GM23338 (cell line): Measurements from ENCODE around the gene P2RX4. TPM values are rescaled to one million over a fixed set of nuclear protein-coding genes. Genes with fewer than 3 reads are reported as not detected.

ENCODE experiments used
- ATAC-seq: fragments of 200-7000 bp; cut with Tn5 transposase; 3 replicates; pipeline ENCODE4 v1.9.1; 2020
- DNase-seq: peaks from one replicate; pipeline ENCODE4 v3.0.0-alpha.2; 2015; ENCODE audit warnings: low spot score
- H2AFZ ChIP-seq: fragments of 200-600 bp; sonication (generic); 2 replicates; pipeline ENCODE4 v1.8.0; 2016; ENCODE audit warnings: antibody characterized with exemption, mild to moderate bottlenecking, moderate library complexity
- H3F3A ChIP-seq: fragments of 200-600 bp; sonication (generic); replicated peaks from 2 replicates; pipeline ENCODE4 v1.8.0; 2017; ENCODE audit warnings: antibody characterized with exemption, mixed run types, low read depth
- H3K27ac ChIP-seq: fragments of 200-600 bp; sonication (generic); 2 replicates; pipeline ENCODE4 v1.6.1; 2016; ENCODE audit warnings: low read depth
- H3K27me3 ChIP-seq: fragments of 200-600 bp; sonication (generic); 2 replicates; pipeline ENCODE4 v1.8.0; 2016; ENCODE audit warnings: mild to moderate bottlenecking, mixed run types, moderate library complexity; ENCODE audit not compliant: insufficient read depth
- H3K36me3 ChIP-seq: fragments of 200-600 bp; sonication (generic); 2 replicates; pipeline ENCODE4 v1.8.0; 2016; ENCODE audit warnings: mild to moderate bottlenecking; ENCODE audit not compliant: insufficient read depth
- H3K4me1 ChIP-seq: fragments of 200-600 bp; sonication (generic); 2 replicates; pipeline ENCODE4 v1.8.0; 2016; ENCODE audit warnings: mild to moderate bottlenecking, moderate library complexity; ENCODE audit not compliant: insufficient read depth
- H3K4me2 ChIP-seq: fragments of 200-600 bp; sonication (generic); 2 replicates; pipeline ENCODE4 v1.7.1; 2017; ENCODE audit warnings: mixed run types
- H3K4me3 ChIP-seq: fragments of 200-600 bp; sonication (generic); 2 replicates; pipeline ENCODE4 v1.6.1; 2016; ENCODE audit warnings: mixed run types
- H3K79me2 ChIP-seq: fragments of 200-600 bp; sonication (generic); replicated peaks from 2 replicates; pipeline ENCODE4 v1.8.0; 2017; ENCODE audit warnings: mild to moderate bottlenecking; ENCODE audit not compliant: insufficient read depth
- H3K9me2 ChIP-seq: fragments of 200-600 bp; sonication (generic); 2 replicates; pipeline ENCODE4 v1.8.0; 2017; ENCODE audit not compliant: insufficient read depth
- H4K20me1 ChIP-seq: fragments of 200-600 bp; sonication (generic); replicated peaks from 2 replicates; pipeline ENCODE4 v1.8.0; 2017; ENCODE audit warnings: mild to moderate bottlenecking; ENCODE audit not compliant: insufficient read depth
- H3K27ac Mint-ChIP-seq: 2 replicates; pipeline ENCODE4 v1.8.0; 2020; ENCODE audit warnings: inconsistent platforms, mild to moderate bottlenecking, moderate library complexity, mixed read lengths
- H3K27me3 Mint-ChIP-seq: 3 replicates; pipeline ENCODE4 v1.8.0; 2022; ENCODE audit warnings: low read depth, mild to moderate bottlenecking, moderate library complexity, mixed read lengths, inconsistent platforms; ENCODE audit not compliant: insufficient read depth, poor library complexity
- H3K36me3 Mint-ChIP-seq: 3 replicates; pipeline ENCODE4 v1.8.0; 2021; ENCODE audit warnings: low read depth, mild to moderate bottlenecking, inconsistent platforms, moderate library complexity, mixed read lengths
- H3K4me1 Mint-ChIP-seq: 3 replicates; pipeline ENCODE4 v1.8.0; 2020; ENCODE audit warnings: mild to moderate bottlenecking, inconsistent platforms, mixed read lengths
- H3K4me3 Mint-ChIP-seq: 3 replicates; pipeline ENCODE4 v1.8.0; 2021; ENCODE audit warnings: moderate library complexity, mild to moderate bottlenecking, inconsistent platforms, mixed read lengths
- H3K9me3 Mint-ChIP-seq: 3 replicates; pipeline ENCODE4 v1.8.0; 2020; ENCODE audit warnings: moderate library complexity, mild to moderate bottlenecking, inconsistent platforms, mixed read lengths
- CREB1 ChIP-seq: fragments of 250-450 bp; sonication (Bioruptor Pico); IDR thresholded peaks from 2 replicates; pipeline ENCODE4 v1.5.0; 2020; ENCODE audit warnings: low read depth, mild to moderate bottlenecking, moderate library complexity
- CTCF ChIP-seq, 2 experiments: fragments of 200-600 bp in 1 of 2; sonication (generic) in 1 of 2; conservative IDR thresholded peaks; 2 replicates each; pipeline versions ENCODE4 v1.5.1 to v1.6.1; 2016 to 2017; ENCODE audit warnings: antibody characterized with exemption in 2 of 2, low read depth in 2 of 2, mild to moderate bottlenecking in 2 of 2, moderate library complexity in 1 of 2
- EZH2 ChIP-seq: fragments of 200-600 bp; sonication (generic); IDR thresholded peaks from one replicate; pipeline ENCODE4 v1.8.0; 2017; ENCODE audit warnings: antibody characterized with exemption, mild to moderate bottlenecking, low read depth; ENCODE audit not compliant: unreplicated experiment
- JUNB ChIP-seq: IDR thresholded peaks from one replicate; pipeline ENCODE4 v1.6.1; 2016; ENCODE audit warnings: antibody characterized with exemption; ENCODE audit not compliant: unreplicated experiment
- NANOG ChIP-seq: IDR thresholded peaks from 2 replicates; pipeline ENCODE4 v1.6.1; 2016; ENCODE audit warnings: antibody characterized with exemption, borderline replicate concordance
- POLR2AphosphoS5 ChIP-seq: IDR thresholded peaks from 2 replicates; pipeline ENCODE4 v1.6.1; 2016; ENCODE audit warnings: antibody characterized with exemption, low read depth
- REST ChIP-seq: IDR thresholded peaks from one replicate; pipeline ENCODE4 v1.6.1; 2018; ENCODE audit warnings: antibody characterized with exemption; ENCODE audit not compliant: unreplicated experiment
- ZNF114 ChIP-seq: fragments of 250-450 bp; sonication (Bioruptor Pico); IDR thresholded peaks from 2 replicates; pipeline ENCODE4 v1.5.0; 2020; ENCODE audit warnings: mild to moderate bottlenecking, moderate library complexity
- polyA plus RNA-seq: library from polyadenylated mRNA; unstranded; fragments of >200 nt; fragmentation: Nextera tagmentation; extraction: Ambion mirVana; gene quantifications from 2 replicates; pipeline ENCODE4 v1.2.1, GENCODE V29; 2016
- total RNA-seq: library from RNA; depleted of rRNA; stranded (reverse); fragments of >200 nt; shearing (Covaris generic); gene quantifications from 2 replicates; pipeline ENCODE4 v1.2.3, GENCODE V29; 2014

Gene P2RX4
- total and polyA plus RNA-seq, 2 experiments from 2014 or later, result 5.6 to 18.9 TPM

DNA sequence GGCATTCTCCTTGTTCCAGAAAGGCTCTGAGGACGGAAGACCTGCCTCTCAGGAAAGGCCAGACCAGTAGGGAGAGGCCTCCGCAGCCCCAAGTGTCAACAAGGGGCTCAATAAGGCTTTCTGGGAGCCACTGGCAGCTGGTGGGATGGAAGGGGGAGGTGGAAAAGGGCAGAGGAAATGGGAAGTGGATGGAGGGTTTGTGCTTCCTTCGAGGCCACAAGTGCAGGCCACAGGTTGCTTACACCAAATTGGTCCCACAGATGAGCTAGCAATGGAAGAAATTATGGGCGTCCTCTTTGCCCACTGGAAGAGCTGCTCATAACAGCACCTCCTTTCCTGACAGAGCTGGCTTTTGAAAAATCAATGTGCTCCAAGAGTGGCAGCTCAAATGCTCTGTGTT, 28.2 kb downstream of the P2RX4 start:
- H2AFZ ChIP-seq, result no peak overlapping the region
- peaks cover 17% of the 10 kb centered on the region; the same call in 1 of the 2 replicates for H3K4me1 ChIP-seq
- TF ChIP-seq POLR2AphosphoS5 (no peak), JUNB (no peak), CREB1 (no peak)
- Mint-ChIP-seq H3K27ac (no peak overlapping the region), H3K4me1 (peaks cover 41% of the 10 kb centered on the region), H3K36me3 (peaks cover 13% of the 10 kb centered on the region), H3K9me3 (no peaks in the 10 kb centered on the region), H3K4me3 (no peak overlapping the region), H3K27me3 (peaks cover 13% of the 10 kb centered on the region)
- H3K79me2 ChIP-seq, result no peaks in the 10 kb centered on the region
- ATAC-seq (no peak), DNase-seq (no peak)
- H3K4me3 ChIP-seq, result no peak overlapping the region
- H4K20me1 ChIP-seq, result no peaks in the 10 kb centered on the region; the same call in 1 of the 2 replicates
- no peak overlapping the region for H3K27ac ChIP-seq
- H3K9me2 ChIP-seq, result no peaks in the 10 kb centered on the region; the same call in 1 of the 2 replicates
- H3K4me2 ChIP-seq, result no peak overlapping the region
- no peaks in the 10 kb centered on the region for H3K27me3 ChIP-seq
- no peaks in the 10 kb centered on the region for H3K36me3 ChIP-seq
- H3F3A ChIP-seq, result no peaks in the 10 kb centered on the region

GRCh38 chr12:121238604-121239350, 28.8 kb downstream of the P2RX4 start:
- H3K79me2 ChIP-seq, result no peaks in the 10 kb centered on the region
- H3K36me3 Mint-ChIP-seq, result peaks cover 20% of the 10 kb centered on the region
- H3K36me3 ChIP-seq, result no peaks in the 10 kb centered on the region
- H3K9me2 ChIP-seq, result no peaks in the 10 kb centered on the region; the same call in 1 of the 2 replicates
- 0 out of 2 replicates have a peak overlapping the region, but pooled peaks have one; percentile 20 for H3K4me2 ChIP-seq
- no peaks in the 10 kb centered on the region; the same call in 1 of the 2 replicates for H4K20me1 ChIP-seq
- no peaks in the 10 kb centered on the region for H3K9me3 Mint-ChIP-seq
- H3K27ac ChIP-seq, result peak overlapping the region; percentile 56; the same call in 1 of the 2 replicates
- peak in 1 of 2 experiments; percentile 30; a peak in 1 of 4 replicates for TF ChIP-seq CTCF (conservative IDR thresholded peaks at IDR 0.05; ENCODE audit: low read depth in 2 of 2)
- TF ChIP-seq EZH2, result no peak
- TF ChIP-seq POLR2AphosphoS5, result no peak
- TF ChIP-seq ZNF114, result no peak
- no peak for TF ChIP-seq REST
- no peak for TF ChIP-seq NANOG
- peak overlapping the region; percentile 31 for H3K27ac Mint-ChIP-seq
- DNase-seq, result peak; percentile 45
- ATAC-seq, result peak; percentile 72
- no peaks in the 10 kb centered on the region for H3F3A ChIP-seq
- H3K4me3 Mint-ChIP-seq, result no peak overlapping the region; the same call in 2 of the 3 replicates
- peaks cover 17% of the 10 kb centered on the region; the same call in 1 of the 2 replicates for H3K4me1 ChIP-seq
- H3K27me3 ChIP-seq, result no peaks in the 10 kb centered on the region
- H3K4me3 ChIP-seq, result no peak overlapping the region
- no peak overlapping the region for H2AFZ ChIP-seq
- H3K4me1 Mint-ChIP-seq, result peaks cover 41% of the 10 kb centered on the region
- peaks cover 13% of the 10 kb centered on the region for H3K27me3 Mint-ChIP-seq
